Measurements from ENCODE around the gene TTI1.

DNA sequence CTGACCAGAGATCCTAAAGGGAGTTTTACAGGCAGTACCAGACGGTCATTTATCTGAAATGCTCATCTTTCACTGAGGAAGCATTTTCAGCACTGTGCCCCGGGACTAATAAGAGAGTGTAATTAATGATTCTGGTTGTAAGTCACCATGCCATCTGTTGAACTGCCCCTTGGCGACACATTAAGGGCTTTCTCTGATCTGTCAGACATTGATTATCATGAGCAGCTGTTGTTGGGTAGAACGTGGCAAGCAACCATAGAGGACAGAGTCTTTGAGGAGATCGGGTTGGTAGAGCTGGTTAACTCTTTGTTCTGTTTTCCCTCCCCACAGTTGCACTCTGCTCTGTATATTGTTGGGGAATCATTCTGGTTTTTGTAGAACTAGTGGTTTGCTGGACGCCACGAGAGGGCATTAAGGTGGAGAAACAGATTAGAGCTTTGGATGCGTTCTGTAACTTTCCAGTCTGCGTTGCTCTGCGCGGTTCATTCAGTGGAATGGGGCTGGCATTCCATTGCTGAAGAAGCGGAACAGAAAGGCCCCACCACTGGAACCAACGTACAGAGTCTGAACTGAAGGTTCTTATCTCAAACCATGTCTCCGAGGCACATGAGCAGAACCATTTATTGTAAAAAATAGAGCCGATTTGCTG lies 34.6 kb upstream of the TTI1 start:
- TF ChIP-seq, protein P1, sequence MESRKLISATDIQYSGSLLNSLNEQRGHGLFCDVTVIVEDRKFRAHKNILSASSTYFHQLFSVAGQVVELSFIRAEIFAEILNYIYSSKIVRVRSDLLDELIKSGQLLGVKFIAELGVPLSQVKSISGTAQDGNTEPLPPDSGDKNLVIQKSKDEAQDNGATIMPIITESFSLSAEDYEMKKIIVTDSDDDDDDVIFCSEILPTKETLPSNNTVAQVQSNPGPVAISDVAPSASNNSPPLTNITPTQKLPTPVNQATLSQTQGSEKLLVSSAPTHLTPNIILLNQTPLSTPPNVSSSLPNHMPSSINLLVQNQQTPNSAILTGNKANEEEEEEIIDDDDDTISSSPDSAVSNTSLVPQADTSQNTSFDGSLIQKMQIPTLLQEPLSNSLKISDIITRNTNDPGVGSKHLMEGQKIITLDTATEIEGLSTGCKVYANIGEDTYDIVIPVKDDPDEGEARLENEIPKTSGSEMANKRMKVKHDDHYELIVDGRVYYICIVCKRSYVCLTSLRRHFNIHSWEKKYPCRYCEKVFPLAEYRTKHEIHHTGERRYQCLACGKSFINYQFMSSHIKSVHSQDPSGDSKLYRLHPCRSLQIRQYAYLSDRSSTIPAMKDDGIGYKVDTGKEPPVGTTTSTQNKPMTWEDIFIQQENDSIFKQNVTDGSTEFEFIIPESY (IDR thresholded peaks at IDR 0.05; ENCODE audit: extremely low read depth, insufficient replicate concordance, low read length), result no peak
- TF ChIP-seq, protein P2, sequence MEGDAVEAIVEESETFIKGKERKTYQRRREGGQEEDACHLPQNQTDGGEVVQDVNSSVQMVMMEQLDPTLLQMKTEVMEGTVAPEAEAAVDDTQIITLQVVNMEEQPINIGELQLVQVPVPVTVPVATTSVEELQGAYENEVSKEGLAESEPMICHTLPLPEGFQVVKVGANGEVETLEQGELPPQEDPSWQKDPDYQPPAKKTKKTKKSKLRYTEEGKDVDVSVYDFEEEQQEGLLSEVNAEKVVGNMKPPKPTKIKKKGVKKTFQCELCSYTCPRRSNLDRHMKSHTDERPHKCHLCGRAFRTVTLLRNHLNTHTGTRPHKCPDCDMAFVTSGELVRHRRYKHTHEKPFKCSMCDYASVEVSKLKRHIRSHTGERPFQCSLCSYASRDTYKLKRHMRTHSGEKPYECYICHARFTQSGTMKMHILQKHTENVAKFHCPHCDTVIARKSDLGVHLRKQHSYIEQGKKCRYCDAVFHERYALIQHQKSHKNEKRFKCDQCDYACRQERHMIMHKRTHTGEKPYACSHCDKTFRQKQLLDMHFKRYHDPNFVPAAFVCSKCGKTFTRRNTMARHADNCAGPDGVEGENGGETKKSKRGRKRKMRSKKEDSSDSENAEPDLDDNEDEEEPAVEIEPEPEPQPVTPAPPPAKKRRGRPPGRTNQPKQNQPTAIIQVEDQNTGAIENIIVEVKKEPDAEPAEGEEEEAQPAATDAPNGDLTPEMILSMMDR (IDR thresholded peaks at IDR 0.05 in 2 of 3, conservative IDR thresholded peaks at IDR 0.05 in 1 of 3; ENCODE audit: borderline replicate concordance in 1 of 3, insufficient read depth in 1 of 3, low read depth in 2 of 3, low read length in 2 of 3), result no peak
- no peak for TF ChIP-seq POLR2A (IDR thresholded peaks at IDR 0.05; ENCODE audit: borderline replicate concordance, extremely low read depth, insufficient read depth, insufficient read length)
- no peak for TF ChIP-seq JUND (IDR thresholded peaks at IDR 0.05)
